Measurements from ENCODE around the gene CAVIN2. TPM values are rescaled to one million over a fixed set of nuclear protein-coding genes. Genes with fewer than 3 reads are reported as not detected.

Gene CAVIN2
- total RNA-seq, 3 donors from 2014 or later = 30.7 to 71.4 (median 31.3) TPM

- no peaks in the 10 kb centered on the region for H3K9me3 ChIP-seq
- TF ChIP-seq POLR2A (IDR thresholded peaks at IDR 0.05) (no peak), POLR2AphosphoS5 (IDR thresholded peaks at IDR 0.05) (no peak), CTCF (IDR thresholded peaks at IDR 0.05) (no peak)
- no peak for DNase-seq (ENCODE audit: low spot score in 2 of 2)
- H3K4me3 ChIP-seq = no peak overlapping the region
- peaks cover 0 to 7% of the 10 kb centered on the region in 2 donors for H3K4me1 ChIP-seq
- H3K27ac ChIP-seq = no peak overlapping the region
- H3K36me3 ChIP-seq = no peaks in the 10 kb centered on the region
- no peaks in the 10 kb centered on the region for H3K27me3 ChIP-seq
- intact Hi-C loops (cut with DNase I; ENCODE audit: low total_unique reads) = no loop called here
Observed at GRCh38 chr2:191870744-191871143, 23.9 kb upstream of the CAVIN2 start.

GRCh38 chr2:191869781-191870180, 22.9 kb upstream of the CAVIN2 start:
- Histone ChIP-seq H3K27me3 (no peaks in the 10 kb centered on the region), H3K4me3 (no peak overlapping the region), H3K27ac (no peak overlapping the region), H3K36me3 (no peaks in the 10 kb centered on the region), H3K9me3 (no peaks in the 10 kb centered on the region), H3K4me1 (peaks cover 0 to 13% of the 10 kb centered on the region in 2 donors)
- DNase-seq (ENCODE audit: low spot score in 2 of 2) = no peak
- TF ChIP-seq CTCF (IDR thresholded peaks at IDR 0.05) = no peak
- TF ChIP-seq POLR2AphosphoS5 (IDR thresholded peaks at IDR 0.05) = no peak
- TF ChIP-seq POLR2A (IDR thresholded peaks at IDR 0.05) = no peak
- intact Hi-C loops (cut with DNase I; ENCODE audit: low total_unique reads) = no loop called here

- H3K36me3 ChIP-seq = no peaks in the 10 kb centered on the region
- peaks cover 0 to 15% of the 10 kb centered on the region in 2 donors for H3K4me1 ChIP-seq
- no peak for DNase-seq (ENCODE audit: low spot score in 2 of 2)
- no peak overlapping the region for H3K27ac ChIP-seq
- no peaks in the 10 kb centered on the region for H3K27me3 ChIP-seq
- TF ChIP-seq POLR2AphosphoS5 (IDR thresholded peaks at IDR 0.05) (no peak), POLR2A (IDR thresholded peaks at IDR 0.05) (no peak), CTCF (IDR thresholded peaks at IDR 0.05) (no peak)
- no peak overlapping the region for H3K4me3 ChIP-seq
- no peaks in the 10 kb centered on the region for H3K9me3 ChIP-seq
- intact Hi-C loops (cut with DNase I; ENCODE audit: low total_unique reads) = no loop called here
Observed at GRCh38 chr2:191869178-191869577, 22.3 kb upstream of the CAVIN2 start.

GRCh38 chr2:191867507-191867847, 20.6 kb upstream of the CAVIN2 start:
- Histone ChIP-seq H3K4me1 (peaks cover 0 to 15% of the 10 kb centered on the region in 2 donors), H3K27me3 (no peaks in the 10 kb centered on the region), H3K9me3 (no peaks in the 10 kb centered on the region), H3K36me3 (no peaks in the 10 kb centered on the region), H3K4me3 (no peak overlapping the region), H3K27ac (peak overlapping the region; percentile 81 to 84)
- peak in 1 of 2 donors; percentile 29 for DNase-seq (ENCODE audit: low spot score in 2 of 2)
- intact Hi-C loops (cut with DNase I; ENCODE audit: low total_unique reads) = no loop called here
- no peak for TF ChIP-seq CTCF (IDR thresholded peaks at IDR 0.05)

- Histone ChIP-seq H3K27ac (peak overlapping the region; percentile 81 to 84), H3K4me3 (no peak overlapping the region), H3K4me1 (peaks cover 0 to 15% of the 10 kb centered on the region in 2 donors), H3K36me3 (no peaks in the 10 kb centered on the region), H3K27me3 (no peaks in the 10 kb centered on the region), H3K9me3 (no peaks in the 10 kb centered on the region)
- TF ChIP-seq POLR2AphosphoS5 (IDR thresholded peaks at IDR 0.05) (peak in 2 of 3 donors; percentile 33 to 86), CTCF (IDR thresholded peaks at IDR 0.05) (no peak)
- intact Hi-C loops (cut with DNase I; ENCODE audit: low total_unique reads) = no loop called here
- DNase-seq (ENCODE audit: low spot score in 2 of 2) = no peak
Observed at GRCh38 chr2:191866675-191867506, 20.0 kb upstream of the CAVIN2 start.
